NCI-H510A treated with DMSO at 0.1 percent for 48 hours (cell line): ENCODE measurements around the gene IDH3A.

Experiments used
- DNase-seq: peaks from one replicate; lab custom pipeline; 2025; lab: John Stamatoyannopoulos, UW

Gene IDH3A

DNA sequence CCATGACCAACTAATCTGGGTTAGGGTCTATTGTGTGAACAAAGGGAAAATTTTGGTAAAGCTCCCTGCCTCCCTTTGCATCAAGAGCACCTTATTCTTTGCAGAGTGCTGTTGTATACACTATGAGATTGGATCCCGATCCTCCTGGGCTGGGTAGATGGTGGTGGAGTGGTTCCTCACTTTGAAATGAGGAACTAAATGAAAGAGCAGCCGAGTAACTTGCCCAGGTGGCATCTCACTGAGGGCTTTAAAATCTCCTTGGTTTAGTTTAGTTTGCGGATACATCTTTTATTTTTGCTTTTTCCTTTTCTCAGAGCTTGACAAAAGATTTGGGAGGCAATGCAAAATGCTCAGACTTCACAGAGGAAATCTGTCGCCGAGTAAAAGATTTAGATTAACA, 19.4 kb downstream of the IDH3A start:
- no peak for DNase-seq

DNA sequence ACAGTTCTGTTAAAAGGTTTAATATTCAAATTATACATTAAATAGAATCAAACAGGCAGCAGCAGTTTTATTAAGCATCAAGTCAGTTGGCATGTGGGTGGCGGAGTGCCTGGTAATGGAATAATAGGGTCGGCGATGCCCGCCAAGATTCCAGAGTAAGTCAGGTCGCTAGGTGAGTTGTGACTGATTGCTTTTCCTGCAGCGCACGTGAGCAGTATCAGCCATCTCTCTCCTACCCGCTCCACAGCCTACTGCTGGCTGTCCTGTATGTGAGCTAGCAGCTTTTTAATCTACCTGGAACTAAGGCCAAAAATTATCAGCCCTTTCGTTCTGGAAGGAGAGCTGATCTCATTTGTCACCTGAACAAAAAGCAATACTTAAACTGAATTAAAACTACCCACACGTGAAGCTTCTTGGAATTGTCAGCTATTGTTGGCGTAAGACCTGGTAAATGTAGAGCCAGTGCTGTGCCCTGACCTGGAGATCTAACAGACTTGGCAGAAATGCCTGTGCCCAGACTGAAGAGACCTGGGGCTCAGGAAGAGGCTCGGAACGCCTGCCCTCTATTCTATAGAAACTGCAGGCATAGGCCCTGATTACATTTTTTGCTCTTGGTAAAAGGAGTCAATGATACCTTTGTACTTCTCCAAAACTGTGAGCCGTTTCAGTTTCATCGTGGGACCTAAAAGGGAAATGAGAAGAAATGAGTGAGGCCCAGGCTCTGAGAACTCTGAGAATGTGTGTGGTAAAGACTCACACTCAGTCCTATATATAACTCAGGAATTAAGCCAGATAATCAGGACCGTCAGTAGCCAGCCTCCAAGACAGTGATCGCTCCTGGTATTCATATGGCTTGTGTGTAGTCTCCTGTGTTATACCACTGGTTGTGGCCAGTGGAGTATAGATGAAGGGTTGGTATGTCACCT, 21.9 kb downstream of the IDH3A start:
- no peak for DNase-seq

DNA sequence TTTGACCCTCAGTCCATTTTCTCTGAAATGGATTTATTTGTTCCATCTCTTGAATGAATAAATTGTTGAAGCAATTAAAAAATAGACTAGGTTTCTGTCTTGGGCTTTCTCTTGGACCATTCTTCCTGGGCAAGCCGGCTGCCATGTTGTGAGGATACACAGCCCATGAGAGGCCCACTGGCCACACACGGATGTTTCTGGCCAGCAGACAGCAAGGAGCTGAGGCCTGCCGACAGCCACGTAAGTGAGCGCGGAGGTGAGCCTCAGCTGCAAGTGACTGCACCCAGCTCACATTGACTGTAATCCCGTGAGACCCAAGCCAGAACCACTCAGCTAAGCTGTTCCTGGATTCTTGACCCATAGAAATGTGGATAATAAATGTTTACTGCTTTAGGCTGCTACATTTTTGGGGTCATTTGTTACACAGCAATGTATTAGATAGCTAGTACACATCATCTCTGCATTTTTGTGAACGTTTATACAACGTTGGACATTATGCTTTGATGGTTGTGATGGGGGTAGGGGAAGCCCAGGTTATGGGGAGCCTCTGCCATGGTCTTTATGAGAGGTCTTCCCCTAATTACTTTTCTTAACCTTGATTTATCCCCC, 22.8 kb downstream of the IDH3A start:
- no peak for DNase-seq

DNA sequence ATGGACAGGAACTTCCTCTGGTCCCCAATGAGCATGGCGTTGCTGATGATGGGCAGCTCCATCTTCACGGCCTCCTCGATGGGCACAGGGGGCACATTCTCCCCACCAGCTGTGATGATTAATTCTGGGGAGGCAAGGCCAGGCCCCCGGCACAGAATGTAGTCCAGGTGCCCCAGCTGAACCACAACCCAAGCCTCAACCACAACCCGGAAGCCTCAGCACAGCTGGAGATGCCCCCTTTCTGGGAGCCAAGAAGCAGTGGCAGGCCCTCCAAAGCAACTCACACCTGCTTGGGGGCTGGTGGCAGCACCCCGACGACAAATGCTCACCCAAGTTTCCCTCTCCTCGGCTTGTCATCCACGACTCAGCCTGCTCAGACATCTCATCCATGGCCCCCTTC, 25.2 kb downstream of the IDH3A start:
- DNase-seq, result no peak

DNA sequence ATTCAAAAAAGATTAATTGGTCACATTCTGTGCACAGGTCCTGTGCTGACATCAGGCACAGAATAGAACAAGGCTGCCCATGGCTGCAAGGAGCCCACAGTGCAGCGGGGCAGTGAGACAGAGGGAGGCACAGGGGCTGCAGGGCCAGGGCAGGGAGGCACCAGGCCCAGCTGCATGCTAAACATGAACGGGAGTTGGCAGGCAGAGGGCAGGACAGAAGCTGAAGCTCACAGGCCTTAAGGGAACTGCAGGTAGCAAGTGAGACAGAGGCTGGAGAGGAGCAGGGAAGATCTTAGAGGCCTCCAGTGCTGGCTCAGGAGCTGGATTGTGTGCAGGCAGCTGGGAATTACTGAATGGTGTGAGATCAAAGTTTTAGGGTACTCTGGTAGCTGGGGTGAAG, 26.2 kb downstream of the IDH3A start:
- no peak for DNase-seq

DNA sequence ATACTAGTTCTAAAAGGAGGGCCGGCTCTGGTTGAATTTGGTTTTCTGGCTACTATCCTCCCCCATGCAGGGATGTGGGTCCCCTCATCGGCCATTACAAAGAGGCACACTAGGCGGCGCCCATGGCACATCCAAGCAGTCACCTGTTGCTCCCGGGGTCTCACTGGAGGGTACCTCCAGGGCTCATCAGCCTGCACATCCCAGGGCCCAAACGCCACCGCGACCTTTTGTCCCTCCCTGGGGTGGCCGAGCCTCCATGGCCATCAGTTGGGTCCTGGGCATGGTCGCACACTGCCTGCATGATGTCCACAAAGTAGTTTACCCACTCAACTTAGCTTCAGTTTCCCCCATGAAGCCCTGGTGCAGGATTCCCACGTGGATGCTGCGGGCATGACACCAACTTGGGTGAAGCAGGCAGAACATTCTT, 28.3 kb downstream of the IDH3A start:
- peak; percentile 9 for DNase-seq

DNA sequence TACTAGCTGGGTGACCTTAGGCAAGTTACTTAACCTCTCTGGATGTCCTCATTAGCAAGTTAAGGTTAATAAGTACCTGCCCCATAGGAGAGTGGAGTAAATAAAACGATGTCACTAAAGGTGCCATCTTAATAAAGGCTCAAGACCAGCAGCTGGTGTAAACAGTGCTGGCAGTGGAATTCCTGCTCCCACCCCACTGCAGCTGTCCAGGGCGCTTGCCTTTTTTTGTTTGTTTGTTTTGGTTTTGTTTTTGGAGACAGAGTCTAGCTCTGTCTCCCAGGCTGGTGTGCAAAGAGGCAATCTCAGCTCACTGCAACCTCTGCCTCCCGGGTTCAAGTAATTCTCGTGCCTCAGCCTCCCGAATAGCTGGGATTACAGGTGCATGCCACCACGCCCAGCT, 28.9 kb downstream of the IDH3A start:
- DNase-seq, result no peak

DNA sequence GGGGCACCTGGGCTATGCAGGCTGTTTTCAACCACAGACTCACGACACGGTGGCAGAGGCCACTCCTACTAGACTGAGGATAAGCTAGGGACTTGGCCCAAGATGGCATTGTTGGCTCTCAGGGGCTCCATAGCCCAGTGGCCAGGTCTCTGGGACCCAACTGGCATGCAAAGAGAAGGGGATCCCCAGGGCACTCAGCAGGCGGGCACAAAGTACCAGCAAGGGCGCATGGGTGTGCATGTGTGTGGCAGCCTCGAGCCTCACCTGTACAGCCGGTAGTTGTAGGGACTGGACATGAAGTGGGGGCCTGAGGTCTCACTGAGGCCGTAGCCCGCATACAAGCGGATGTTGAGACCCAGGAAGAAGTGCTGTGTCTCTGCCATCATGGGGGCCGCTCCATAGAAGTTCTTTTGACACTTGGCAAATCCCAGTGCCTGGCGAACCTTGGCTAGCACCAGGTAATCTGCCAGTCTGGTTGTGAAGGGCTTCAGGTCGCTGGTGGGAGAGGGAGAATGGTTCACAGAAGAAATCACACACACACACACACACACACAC, 30.2 kb downstream of the IDH3A start:
- DNase-seq, result no peak

DNA sequence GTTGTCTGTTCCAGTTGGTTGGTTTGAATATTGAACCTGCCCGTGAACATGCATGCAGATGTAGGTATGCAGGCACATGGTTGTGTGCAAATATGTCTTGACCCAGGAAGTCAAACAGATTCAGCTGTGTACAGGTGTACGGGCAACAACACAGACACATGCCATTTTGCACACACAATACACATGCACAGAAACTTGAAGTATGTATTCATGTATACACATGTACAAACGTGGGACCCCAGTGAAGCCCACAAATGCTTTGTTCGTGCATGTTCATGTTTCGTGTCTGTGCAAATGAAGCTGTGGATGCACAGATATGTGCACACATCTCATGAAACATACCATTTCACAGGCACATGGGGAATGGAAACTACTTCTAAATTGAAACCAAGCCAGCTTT, 30.7 kb downstream of the IDH3A start:
- DNase-seq, result no peak

DNA sequence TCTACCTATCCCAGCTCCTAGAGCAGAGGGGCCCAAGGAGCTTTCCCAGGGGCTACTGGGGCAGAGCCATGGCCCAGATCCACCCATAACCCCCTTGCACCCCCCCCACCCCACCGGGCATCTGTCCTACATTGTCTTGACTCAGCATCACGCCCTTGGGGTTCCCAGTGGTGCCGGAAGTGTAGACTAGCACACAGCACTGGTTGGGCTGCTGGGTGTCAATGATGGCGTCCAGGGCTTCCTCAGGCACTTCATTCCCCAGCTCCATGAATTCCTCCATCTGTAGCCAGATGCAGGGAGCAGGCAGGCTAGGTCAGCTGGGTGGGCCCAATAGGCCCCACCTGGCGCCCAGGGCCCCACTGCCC, 33.2 kb downstream of the IDH3A start:
- no peak for DNase-seq

DNA sequence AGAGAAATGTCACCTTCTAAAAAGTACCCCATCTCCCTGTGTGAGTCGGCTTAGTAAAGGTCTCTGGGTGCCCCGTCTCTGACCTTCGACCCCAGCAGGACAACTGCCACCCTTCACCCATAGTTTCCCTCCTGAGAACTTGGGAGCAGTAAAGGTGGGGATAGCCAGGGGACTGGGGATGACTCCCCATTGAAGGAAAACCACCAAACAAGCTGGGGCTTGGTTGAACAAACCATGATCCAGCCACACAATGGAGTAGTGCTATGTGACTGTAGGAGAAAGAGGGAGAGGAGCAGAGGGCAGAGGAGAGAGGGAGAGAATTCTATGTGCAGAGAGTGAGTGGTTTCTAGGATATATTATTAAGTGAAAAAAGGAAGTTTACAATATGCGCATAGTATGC, 33.7 kb downstream of the IDH3A start:
- no peak for DNase-seq

DNA sequence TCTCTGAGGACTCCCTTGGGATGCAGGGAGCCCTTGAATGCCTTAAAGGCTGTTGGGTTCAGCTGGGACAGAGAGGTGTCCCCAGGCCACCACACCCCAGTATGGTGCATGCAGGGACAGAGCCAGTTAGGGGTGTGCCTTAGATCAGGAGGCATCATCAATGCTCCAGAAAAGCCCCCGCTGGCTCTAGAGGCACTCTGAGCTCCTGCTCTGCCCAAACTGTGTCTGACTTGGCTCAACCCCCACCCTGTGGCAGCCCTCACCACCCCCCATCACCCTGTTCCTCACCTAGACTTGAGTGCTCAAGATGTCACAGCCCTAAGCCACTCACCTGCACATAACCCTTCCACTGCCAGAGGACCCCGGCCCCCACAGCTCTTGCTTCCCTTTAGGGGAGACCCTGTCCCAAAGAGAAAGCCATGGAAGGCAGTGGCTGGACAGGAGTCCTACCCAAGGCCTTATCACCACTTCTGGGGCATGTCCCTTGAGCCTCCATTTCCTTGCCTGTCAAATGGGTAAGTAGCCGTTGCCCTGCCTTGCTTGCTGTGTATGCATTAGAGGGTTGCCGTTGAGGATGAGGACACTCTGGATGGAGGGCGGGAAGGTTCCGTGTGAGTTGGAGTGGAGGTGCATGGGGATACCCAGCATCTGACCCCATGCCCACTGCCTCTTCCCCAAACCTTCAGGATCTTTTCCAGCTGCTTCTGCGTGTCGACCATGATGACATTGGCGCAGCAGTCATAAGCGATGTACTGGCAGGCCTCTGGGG, 43.8 kb downstream of the IDH3A start:
- no peak for DNase-seq

DNA sequence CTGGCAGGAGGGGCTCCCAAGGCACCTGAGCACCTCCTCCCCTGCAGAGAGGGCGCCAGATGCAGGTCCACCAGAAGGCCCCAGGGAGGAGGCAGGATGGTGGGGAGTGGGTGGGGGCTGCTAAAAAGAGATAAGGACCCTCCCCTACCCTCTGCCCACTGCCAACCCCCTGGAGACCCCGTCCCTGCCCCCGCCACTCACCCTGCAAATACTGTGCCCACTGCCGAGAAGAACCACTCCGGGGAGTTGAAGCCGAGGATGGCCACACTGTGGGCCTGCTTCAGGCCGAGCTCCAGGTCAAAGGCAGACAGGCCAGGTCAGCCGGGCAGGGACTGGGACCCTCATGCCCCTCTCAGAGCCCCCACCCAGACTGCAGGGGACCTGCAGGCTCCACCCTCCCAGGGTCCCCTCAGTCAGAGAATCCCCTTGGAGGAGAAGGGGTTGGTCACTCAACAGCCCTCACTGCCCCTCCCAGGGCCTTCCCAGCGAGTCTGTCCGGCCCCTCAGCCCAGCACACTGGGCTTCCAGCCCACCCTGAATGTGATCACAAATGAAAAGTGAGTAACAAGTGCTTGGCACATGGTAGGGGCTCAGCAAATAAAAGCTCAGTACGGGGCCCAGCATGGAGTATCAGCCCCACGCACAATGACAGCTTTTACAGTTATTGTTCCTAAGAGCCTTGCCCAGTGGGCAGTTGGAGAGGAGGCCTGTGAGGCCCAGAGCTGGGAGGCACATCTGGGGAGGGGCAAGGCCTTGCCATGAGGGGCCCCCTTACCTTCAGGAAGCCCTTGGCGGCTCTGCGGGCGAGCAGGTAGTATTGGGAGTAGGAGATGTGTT, 44.8 kb downstream of the IDH3A start:
- no peak for DNase-seq

DNA sequence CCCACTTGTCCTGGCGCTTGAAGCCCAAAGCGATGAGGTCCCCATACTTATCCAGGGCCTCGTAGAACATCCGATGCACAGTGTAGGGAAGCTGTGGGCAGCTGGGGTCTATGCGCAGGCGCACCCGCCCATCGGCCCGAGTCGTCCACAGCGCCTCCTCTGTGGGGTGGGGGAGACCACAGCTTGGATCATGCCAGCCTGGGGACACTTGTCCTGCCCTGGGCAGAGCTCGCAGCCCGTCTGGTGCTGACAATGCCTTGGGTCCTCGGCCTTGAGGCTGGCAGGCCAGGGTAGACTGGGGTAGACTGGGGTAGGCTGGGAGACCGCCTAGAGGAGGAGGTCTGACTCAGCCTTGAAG, 45.4 kb downstream of the IDH3A start:
- DNase-seq, result no peak

DNA sequence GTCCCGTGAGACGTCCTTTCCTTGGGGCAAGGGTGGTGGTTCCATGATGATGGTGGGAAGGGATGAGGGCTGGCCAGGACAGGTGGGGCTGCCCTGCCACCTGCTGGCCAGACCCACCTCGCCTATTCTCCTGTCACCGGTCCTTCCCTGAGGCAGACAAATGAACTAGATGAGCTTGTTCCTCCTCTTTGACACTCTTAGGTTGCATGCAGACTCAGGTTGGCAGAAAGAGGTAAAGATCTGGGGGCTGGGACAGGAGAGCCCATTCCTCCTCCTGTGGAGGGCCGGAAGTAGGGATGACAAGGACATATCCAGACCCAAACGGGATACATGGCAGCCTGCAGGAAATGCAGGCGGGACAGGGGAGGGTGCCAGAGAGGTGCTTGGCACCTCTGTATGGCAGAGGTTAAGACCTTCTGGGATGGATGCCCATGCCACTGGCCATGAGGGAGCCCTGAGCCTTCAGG, 46.6 kb downstream of the IDH3A start:
- DNase-seq, result peak; percentile 20

DNA sequence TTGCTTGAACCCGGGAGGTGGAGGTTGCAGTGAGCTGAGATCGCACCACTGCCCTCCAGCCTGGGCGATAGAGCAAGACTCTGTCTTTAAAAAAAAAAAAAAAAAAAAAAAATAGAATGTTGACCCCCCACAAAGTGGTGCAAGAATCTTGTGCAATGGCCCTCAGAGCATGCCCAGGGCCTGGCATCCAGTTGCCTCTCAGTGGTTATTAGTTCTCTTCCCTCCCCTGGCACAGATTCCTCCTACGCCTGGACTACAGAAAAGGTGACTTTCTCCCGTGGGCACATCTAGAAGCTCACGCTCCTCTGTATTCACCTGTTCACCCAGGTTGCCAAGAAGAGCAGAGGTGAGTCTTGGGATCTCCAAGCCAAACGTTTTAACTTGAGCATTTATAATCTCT, 48.5 kb downstream of the IDH3A start:
- no peak for DNase-seq

DNA sequence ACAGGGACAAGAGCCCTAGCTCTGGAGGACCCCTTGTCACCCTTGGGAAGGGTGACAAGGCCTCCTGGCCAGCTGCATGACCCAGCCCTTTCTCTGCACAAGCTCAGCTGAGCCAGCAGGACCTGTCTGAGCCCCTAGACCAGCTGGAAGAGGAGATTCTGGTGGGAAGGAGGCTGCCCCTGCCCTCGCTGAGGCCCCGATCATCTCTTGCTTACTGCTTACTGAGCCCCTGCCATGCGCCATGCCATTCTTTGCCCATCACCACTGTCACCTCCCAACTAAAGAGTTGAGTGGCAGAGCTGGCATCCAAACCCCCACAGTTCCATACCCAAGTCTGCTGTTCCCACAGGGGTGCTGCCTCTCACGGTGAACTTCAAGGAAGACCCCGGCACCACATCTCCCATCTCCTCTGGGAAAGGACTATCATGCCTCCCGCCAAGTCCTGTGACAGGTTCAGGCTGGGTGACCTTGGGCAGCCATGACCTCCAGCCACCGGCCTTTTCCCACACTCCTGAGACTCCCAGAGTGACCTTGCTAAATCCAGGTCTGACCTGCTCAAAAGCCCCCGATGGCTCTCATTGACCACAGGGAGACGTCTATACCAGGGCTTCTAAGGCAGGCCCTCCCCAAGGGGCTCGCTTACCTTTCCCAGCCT, 51.2 kb downstream of the IDH3A start:
- no peak for DNase-seq

DNA sequence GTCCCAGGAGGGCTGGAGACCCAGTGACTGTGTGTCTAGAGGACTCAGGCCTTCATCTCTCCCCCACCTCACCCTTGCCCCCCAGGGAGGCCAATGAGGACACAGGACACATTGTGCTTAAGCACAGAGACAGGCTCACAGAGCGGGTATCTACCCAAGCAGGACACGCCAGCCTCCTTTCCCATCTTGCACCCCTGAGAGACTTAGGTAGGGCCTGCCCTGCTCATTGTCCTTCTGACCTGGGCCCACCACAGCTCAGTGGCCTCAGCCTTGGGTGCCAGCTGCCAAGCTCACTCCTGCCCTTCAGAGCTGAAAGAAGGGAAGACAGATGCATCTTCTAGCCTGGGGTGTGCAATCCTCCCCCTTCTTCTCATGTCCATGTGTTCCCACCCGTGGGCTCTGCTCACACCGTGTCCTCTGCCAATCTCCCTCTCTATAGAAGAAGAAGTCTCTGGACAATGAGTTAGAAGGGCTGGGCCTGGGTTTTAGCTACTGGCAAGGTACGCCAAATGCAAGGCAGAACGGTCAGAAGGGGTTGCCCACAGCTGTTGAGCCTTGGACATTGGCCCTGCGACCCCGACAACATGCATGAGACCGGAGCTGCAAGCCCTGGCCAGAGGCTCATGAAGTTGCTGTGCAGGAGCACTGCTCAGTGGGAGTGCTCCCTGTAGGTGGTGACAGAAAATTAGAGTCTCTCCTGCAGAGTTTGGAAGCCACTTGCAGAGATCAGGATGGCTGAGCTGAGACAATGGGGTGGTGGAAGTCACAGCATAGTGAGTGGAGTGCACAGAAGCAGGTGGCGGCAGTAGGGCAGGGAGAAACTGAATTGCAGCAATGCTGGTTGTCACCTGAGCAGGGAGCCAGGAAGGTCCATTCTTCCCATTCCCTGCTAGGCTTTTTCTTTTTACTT, 52.4 kb downstream of the IDH3A start:
- DNase-seq, result no peak

DNA sequence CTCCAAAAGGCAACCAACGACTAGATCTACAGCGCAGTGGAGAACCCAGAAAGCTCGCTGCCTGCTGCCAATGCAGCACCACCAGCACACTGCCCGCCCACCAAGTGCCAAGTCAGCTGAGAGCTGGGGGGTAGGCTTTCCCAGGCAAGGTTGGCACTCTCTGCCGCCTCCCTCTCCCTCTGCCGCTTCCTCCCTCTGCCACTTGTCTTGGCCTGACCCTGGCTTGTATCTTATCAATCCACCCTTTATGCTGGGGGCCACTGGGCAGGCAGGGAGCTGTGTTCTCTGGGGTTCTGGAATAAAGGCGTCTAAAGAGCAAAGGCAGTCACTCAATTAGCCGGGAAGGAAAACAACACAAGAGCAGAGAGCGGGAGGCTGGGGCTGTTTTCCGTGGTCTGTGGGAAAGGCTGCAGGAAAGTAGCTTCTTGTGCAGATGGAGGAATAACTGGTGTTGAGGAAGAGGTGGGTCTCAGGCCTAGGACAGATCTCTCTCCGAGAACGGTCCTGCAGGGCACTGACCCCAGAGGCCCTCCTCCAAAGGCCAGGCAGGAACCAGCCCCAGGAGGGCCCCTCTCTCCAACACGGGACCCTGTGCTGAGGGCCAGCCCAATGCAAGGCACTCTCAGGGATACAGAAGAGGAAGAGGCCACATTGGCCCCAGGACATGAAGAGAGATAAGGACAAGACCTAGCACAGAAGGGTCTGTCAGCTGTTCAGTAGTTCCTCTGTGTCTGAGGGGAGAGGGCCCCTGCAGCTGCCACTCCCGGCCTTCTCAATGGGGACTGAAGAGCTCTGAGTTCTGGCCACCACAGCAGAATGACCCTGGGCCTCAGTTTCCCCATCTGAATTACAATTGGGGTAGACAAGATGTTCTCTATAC, 54.4 kb downstream of the IDH3A start:
- no peak for DNase-seq
